T47D (cell line): ENCODE results near the gene ANGEL2.
A peak's percentile ranks its signal among the peaks of the same experiment; 100 is the strongest.

ENCODE experiments used
- DNase-seq, 2 experiments: peaks; one replicate each; pipeline versions ENCODE4 v3.0.0 to v3.0.0-alpha.2; 2011 to 2012; ENCODE audit warnings: low read depth in 1 of 2, low spot score in 1 of 2
- JUND ChIP-seq: IDR thresholded peaks from 2 replicates; pipeline ENCODE4 v1.6.1; 2012; ENCODE audit warnings: low read depth
- in situ Hi-C: cut with HindIII; loops from 2 replicates; pipeline ENCODE4 v1.10.0; 2016; ENCODE audit warnings: low sequenced_read_pairs, low pct_unique_long_range_greater_than_20kb

The ANGEL2 gene

GRCh38 chr1:212959266-212960220 lies 56.1 kb downstream of the ANGEL2 start:
- no peak for TF ChIP-seq JUND
- no peak for DNase-seq
- in situ Hi-C loops = no loop called here

- in situ Hi-C loops = no loop called here
- no peak for DNase-seq
- TF ChIP-seq JUND = no peak
These were observed 57.5 kb downstream of the ANGEL2 start for GRCh38 chr1:212958175-212958574.

- TF ChIP-seq JUND = no peak
- in situ Hi-C loops = no loop called here
- no peak for DNase-seq
These were observed 58.1 kb downstream of the ANGEL2 start for GRCh38 chr1:212957546-212957945.

- DNase-seq = no peak
- in situ Hi-C loops = no loop called here
- no peak for TF ChIP-seq JUND
These were observed 59.6 kb downstream of the ANGEL2 start for GRCh38 chr1:212955961-212956620.

GRCh38 chr1:212955098-212955497 lies 60.6 kb downstream of the ANGEL2 start:
- no peak for TF ChIP-seq JUND
- in situ Hi-C loops = no loop called here

GRCh38 chr1:212954514-212954913 lies 61.2 kb downstream of the ANGEL2 start:
- no peak for DNase-seq
- TF ChIP-seq JUND = no peak
- in situ Hi-C loops = no loop called here

More at GRCh38 chr1:212955098-212955497, 60.6 kb downstream of the ANGEL2 start:
- DNase-seq = no peak

GRCh38 chr1:212953321-212953720 lies 62.3 kb downstream of the ANGEL2 start:
- no peak for DNase-seq
- in situ Hi-C loops = no loop called here
- TF ChIP-seq JUND = no peak

GRCh38 chr1:212952641-212952976 lies 63.1 kb downstream of the ANGEL2 start:
- no peak for DNase-seq
- no peak for TF ChIP-seq JUND
- in situ Hi-C loops = no loop called here

- in situ Hi-C loops = no loop called here
- DNase-seq = no peak
- no peak for TF ChIP-seq JUND
These were observed 63.6 kb downstream of the ANGEL2 start for GRCh38 chr1:212951947-212952640.

GRCh38 chr1:212951126-212951946 lies 64.3 kb downstream of the ANGEL2 start:
- no peak for DNase-seq
- in situ Hi-C loops = no loop called here
- TF ChIP-seq JUND = no peak

GRCh38 chr1:212950243-212951125 lies 65.2 kb downstream of the ANGEL2 start, which contains the start of gene VASH2:
VASH2 (plus strand) TSS chr1:212950541; CDS start chr1:212951543, 1,002 bp downstream.
- in situ Hi-C loops = no loop called here
- DNase-seq = peak; percentile 95 to 99
- no peak for TF ChIP-seq JUND

GRCh38 chr1:212949771-212950170 lies 65.9 kb downstream of the ANGEL2 start:
- no peak for TF ChIP-seq JUND
- no peak for DNase-seq
- in situ Hi-C loops = no loop called here
